ENCODE data around the gene ISCA2. TPM values are rescaled to one million over a fixed set of nuclear protein-coding genes. Genes with fewer than 3 reads are reported as not detected.

Gene ISCA2
- total RNA-seq, 2 donors from 2014 or later, result 30.6 to 35.2 TPM

- intact Hi-C loops (cut with DNase I, micrococcal nuclease), result loop anchor here in 1 of 2 donors (10.0 kb wide), 1 partner anchor 112 kb away; no protein-coding TSS in a partner anchor
- ATAC-seq (no peak), DNase-seq (no peak)
Measured at GRCh38 chr14:74476607-74477006, 17.0 kb upstream of the ISCA2 start.

- intact Hi-C loops (cut with DNase I, micrococcal nuclease), result loop anchor here in 1 of 2 donors (10.0 kb wide), 1 partner anchor 114 kb away; no protein-coding TSS in a partner anchor
- DNase-seq (no peak), ATAC-seq (peak; percentile 50)
Measured at GRCh38 chr14:74478996-74479635, 14.4 kb upstream of the ISCA2 start.

- ATAC-seq (no peak), DNase-seq (no peak)
- intact Hi-C loops (cut with DNase I, micrococcal nuclease), result no loop called here
Measured at GRCh38 chr14:74480046-74480445, 13.5 kb upstream of the ISCA2 start.

GRCh38 chr14:74482571-74482970 is 11.0 kb upstream of the ISCA2 start:
- intact Hi-C loops (cut with DNase I, micrococcal nuclease), result no loop called here
- ATAC-seq (no peak), DNase-seq (no peak)

- no peak for DNase-seq
- intact Hi-C loops (cut with DNase I, micrococcal nuclease), result no loop called here
- no peak for ATAC-seq
Measured at GRCh38 chr14:74483321-74483720, 10.2 kb upstream of the ISCA2 start.

- intact Hi-C loops (cut with DNase I, micrococcal nuclease), result no loop called here
- peak; percentile 88 for ATAC-seq
- peak in 1 of 2 donors; percentile 22 for DNase-seq
Measured at GRCh38 chr14:74486164-74486563, 7.4 kb upstream of the ISCA2 start.

GRCh38 chr14:74488786-74489397 is 4.7 kb upstream of the ISCA2 start:
- ATAC-seq, result no peak
- intact Hi-C loops (cut with DNase I, micrococcal nuclease), result no loop called here
- no peak for DNase-seq

- intact Hi-C loops (cut with DNase I, micrococcal nuclease), result loop anchor here in 1 of 2 donors (10.0 kb wide), 1 partner anchor 124 kb away; the partner anchor contains the start of gene LTBP2
- ATAC-seq, result no peak
Measured at GRCh38 chr14:74490486-74490885, 3.1 kb upstream of the ISCA2 start.

GRCh38 chr14:74491956-74492775 is 1.4 kb upstream of the ISCA2 start:
- ATAC-seq (no peak), DNase-seq (no peak)
- intact Hi-C loops (cut with DNase I, micrococcal nuclease), result loop anchor here in 1 of 2 donors (10.0 kb wide), 1 partner anchor 123 kb away; the partner anchor contains the start of gene LTBP2

More at GRCh38 chr14:74490486-74490885, 3.1 kb upstream of the ISCA2 start:
- DNase-seq, result no peak

- DNase-seq (no peak), ATAC-seq (peak; percentile 40)
- intact Hi-C loops (cut with DNase I, micrococcal nuclease), result loop anchor here in 1 of 2 donors (10.0 kb wide), 1 partner anchor 122 kb away; the partner anchor contains the start of gene LTBP2
Measured at GRCh38 chr14:74492776-74493342, 706 bp upstream of the ISCA2 start, which contains the start of gene NPC2. NPC2 (minus strand) TSS chr14:74493305; CDS start chr14:74493274, 31 bp downstream.

- DNase-seq (no peak), ATAC-seq (no peak)
- intact Hi-C loops (cut with DNase I, micrococcal nuclease), result loop anchor here in 1 of 2 donors (10.0 kb wide), 1 partner anchor 119 kb away; the partner anchor contains the start of gene LTBP2
Measured at GRCh38 chr14:74495356-74495755, 1.8 kb downstream of the ISCA2 start.

GRCh38 chr14:74500417-74501134 is 7.0 kb downstream of the ISCA2 start:
- DNase-seq (no peak), ATAC-seq (peak; percentile 6)
- intact Hi-C loops (cut with DNase I, micrococcal nuclease), result no loop called here

- ATAC-seq (peak; percentile 28), DNase-seq (peak in 1 of 2 donors; percentile 44)
- intact Hi-C loops (cut with DNase I, micrococcal nuclease), result no loop called here
Measured at GRCh38 chr14:74501135-74501614, 7.6 kb downstream of the ISCA2 start.

GRCh38 chr14:74501691-74502090 is 8.1 kb downstream of the ISCA2 start:
- no peak for ATAC-seq
- no peak for DNase-seq
- intact Hi-C loops (cut with DNase I, micrococcal nuclease), result no loop called here

GRCh38 chr14:74502236-74503019 is 8.9 kb downstream of the ISCA2 start:
- DNase-seq (no peak), ATAC-seq (peak; percentile 67)
- intact Hi-C loops (cut with DNase I, micrococcal nuclease), result no loop called here

GRCh38 chr14:74503291-74503937 is 9.8 kb downstream of the ISCA2 start:
- ATAC-seq (no peak), DNase-seq (no peak)
- intact Hi-C loops (cut with DNase I, micrococcal nuclease), result no loop called here

GRCh38 chr14:74503938-74504335 is 10.4 kb downstream of the ISCA2 start:
- no peak for DNase-seq
- intact Hi-C loops (cut with DNase I, micrococcal nuclease), result no loop called here
- ATAC-seq, result no peak
